IMR-90 (cell line): ENCODE results near the gene PLCH1.

Experiments
- FOS ChIP-seq: fragments of 150-350 bp; IDR thresholded peaks from 2 replicates; pipeline ENCODE4 v1.6.1; 2016; ENCODE audit warnings: low read depth, low read length
- MAFK ChIP-seq: IDR thresholded peaks from 2 replicates; pipeline ENCODE4 v1.6.1; 2012; ENCODE audit warnings: low read depth, low read length, improper control_type of control experiment
- MAZ ChIP-seq: IDR thresholded peaks from 2 replicates; pipeline ENCODE4 v1.6.1; 2012; ENCODE audit warnings: low read depth, mild to moderate bottlenecking, low read length, improper control_type of control experiment, moderate library complexity, borderline replicate concordance
- MXI1 ChIP-seq: IDR thresholded peaks from 2 replicates; pipeline ENCODE4 v1.6.1; 2012; ENCODE audit warnings: low read depth, mild to moderate bottlenecking, low read length, moderate library complexity, borderline replicate concordance
- NFE2L2 ChIP-seq: fragments of 150-350 bp; IDR thresholded peaks from 2 replicates; pipeline ENCODE4 v1.6.1; 2016; ENCODE audit warnings: low read depth, mild to moderate bottlenecking, low read length
- POLR2A ChIP-seq: IDR thresholded peaks from 2 replicates; pipeline ENCODE4 v1.6.1; 2012; ENCODE audit warnings: mild to moderate bottlenecking, low read depth, low read length
- RAD21 ChIP-seq: IDR thresholded peaks from 2 replicates; pipeline ENCODE4 v1.6.1; 2012; ENCODE audit warnings: low read length, improper control_type of control experiment
- RCOR1 ChIP-seq: IDR thresholded peaks from 2 replicates; pipeline ENCODE4 v1.6.1; 2012; ENCODE audit warnings: mild to moderate bottlenecking, low read length, improper control_type of control experiment; ENCODE audit not compliant: insufficient replicate concordance
- RFX5 ChIP-seq: IDR thresholded peaks from 2 replicates; pipeline ENCODE4 v1.8.0; 2012; ENCODE audit warnings: low read depth, mild to moderate bottlenecking, low read length, moderate library complexity
- SMC3 ChIP-seq: fragments of 150-350 bp; IDR thresholded peaks from 2 replicates; pipeline ENCODE4 v1.6.1; 2016; ENCODE audit warnings: low read depth, mild to moderate bottlenecking, antibody characterized with exemption, low read length, moderate library complexity
- TF ChIP-seq, protein P1 (sequence below): conservative IDR thresholded peaks from 2 replicates; pipeline ENCODE4 v1.5.1; 2012; ENCODE audit warnings: mild to moderate bottlenecking, low read depth, low read length, improper control_type of control experiment
- TF ChIP-seq, protein P2 (sequence below): fragments of 150-350 bp; IDR thresholded peaks from 2 replicates; pipeline ENCODE4 v1.6.1; 2016; ENCODE audit warnings: low read depth, mild to moderate bottlenecking, low read length, moderate library complexity, borderline replicate concordance

DNA sequence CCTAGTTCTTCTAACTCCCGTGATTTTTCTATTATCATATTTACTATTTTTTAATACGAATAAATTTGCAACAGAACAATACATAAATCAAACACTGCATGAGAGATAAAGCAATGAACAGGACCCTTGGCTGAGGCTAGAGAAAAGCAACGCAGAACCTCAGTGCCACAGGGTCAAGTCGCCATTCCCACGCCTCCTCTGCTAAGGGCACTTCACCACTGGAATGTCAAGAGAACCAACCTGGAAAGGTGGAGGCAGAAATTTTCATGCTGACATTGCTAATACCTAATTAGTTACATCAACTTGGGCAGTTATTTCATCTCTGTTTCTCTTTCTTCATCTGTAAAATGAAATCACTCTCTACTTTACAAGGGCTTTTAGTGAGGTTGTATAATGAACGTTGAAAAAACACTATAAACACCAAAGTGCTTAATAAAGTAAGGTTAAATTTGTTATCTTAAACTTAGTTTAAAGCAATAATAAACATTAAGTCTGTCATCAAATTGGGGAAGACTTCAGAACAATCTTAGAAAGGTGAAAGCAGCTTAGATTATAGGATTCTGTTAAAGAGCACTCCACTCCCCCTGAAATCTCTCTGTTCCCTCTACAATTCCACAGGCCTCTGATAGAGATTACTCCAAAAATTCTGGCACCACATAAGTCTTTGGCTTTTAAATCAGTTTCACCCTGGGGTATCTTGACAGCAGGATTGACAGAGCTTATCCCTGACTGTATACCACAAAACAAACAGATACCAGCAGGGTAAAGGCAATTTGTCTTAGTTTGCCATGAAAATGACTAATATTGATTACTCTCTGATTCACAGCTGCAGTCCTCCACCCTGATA, 41.9 kb downstream of the PLCH1 start:
- TF ChIP-seq, protein P1, sequence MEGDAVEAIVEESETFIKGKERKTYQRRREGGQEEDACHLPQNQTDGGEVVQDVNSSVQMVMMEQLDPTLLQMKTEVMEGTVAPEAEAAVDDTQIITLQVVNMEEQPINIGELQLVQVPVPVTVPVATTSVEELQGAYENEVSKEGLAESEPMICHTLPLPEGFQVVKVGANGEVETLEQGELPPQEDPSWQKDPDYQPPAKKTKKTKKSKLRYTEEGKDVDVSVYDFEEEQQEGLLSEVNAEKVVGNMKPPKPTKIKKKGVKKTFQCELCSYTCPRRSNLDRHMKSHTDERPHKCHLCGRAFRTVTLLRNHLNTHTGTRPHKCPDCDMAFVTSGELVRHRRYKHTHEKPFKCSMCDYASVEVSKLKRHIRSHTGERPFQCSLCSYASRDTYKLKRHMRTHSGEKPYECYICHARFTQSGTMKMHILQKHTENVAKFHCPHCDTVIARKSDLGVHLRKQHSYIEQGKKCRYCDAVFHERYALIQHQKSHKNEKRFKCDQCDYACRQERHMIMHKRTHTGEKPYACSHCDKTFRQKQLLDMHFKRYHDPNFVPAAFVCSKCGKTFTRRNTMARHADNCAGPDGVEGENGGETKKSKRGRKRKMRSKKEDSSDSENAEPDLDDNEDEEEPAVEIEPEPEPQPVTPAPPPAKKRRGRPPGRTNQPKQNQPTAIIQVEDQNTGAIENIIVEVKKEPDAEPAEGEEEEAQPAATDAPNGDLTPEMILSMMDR = no peak
- TF ChIP-seq MAZ (no peak), POLR2A (no peak), RAD21 (no peak), FOS (no peak), MXI1 (no peak), NFE2L2 (no peak), RCOR1 (no peak), SMC3 (no peak), MAFK (no peak), RFX5 (no peak)
- TF ChIP-seq, protein P2, sequence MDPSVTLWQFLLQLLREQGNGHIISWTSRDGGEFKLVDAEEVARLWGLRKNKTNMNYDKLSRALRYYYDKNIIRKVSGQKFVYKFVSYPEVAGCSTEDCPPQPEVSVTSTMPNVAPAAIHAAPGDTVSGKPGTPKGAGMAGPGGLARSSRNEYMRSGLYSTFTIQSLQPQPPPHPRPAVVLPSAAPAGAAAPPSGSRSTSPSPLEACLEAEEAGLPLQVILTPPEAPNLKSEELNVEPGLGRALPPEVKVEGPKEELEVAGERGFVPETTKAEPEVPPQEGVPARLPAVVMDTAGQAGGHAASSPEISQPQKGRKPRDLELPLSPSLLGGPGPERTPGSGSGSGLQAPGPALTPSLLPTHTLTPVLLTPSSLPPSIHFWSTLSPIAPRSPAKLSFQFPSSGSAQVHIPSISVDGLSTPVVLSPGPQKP = no peak
